ENCODE data around the gene ACACB.
A peak's percentile ranks its signal among the peaks of the same experiment; 100 is the strongest.
"Not testable (repeated sequence)": the region's sequence is repeated elsewhere in the genome, so short reads cannot be mapped to it uniquely, and the experiment has no call there.

Gene ACACB

GRCh38 chr12:109144224-109144623 lies 27.8 kb downstream of the ACACB start:
- no peak for DNase-seq

DNA sequence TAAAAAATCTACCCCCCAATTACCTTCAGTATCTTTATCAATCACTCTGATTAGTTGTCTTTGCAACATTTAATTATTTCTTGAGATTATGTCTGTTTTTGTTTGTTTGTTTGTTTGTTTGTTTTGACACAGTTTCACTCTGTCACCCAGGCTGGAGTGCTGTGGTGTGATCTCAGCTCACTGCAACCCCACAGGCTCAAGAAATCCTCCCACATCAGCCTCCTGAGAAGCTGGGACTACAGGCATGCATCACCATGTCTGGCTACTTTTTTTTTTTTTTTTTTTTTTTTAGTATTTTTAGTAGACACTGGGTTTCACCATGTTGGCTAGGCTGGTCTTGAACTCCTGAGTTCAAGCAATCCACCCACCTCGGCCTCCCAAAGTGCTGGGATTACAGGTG lies 30.7 kb downstream of the ACACB start:
- DNase-seq = not testable (repeated sequence)

DNA sequence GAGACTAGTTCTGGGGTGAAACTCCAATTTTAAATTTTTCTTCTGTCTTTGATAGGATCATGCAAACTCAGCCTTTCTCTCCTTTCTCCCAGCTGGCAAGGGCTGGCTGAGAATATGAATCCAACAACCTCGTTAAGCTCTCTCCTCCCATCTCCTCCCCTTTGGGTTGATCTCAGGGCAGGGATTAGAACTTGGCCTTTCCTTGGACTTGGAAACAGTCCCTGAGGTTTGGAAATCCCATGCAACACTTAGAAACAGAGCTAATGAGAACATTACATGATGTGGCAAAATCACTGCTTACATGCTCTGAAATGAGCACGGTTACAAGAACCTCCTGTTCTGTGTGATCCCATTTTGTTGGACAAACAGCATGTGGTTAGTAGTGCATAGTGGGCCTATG lies 31.6 kb downstream of the ACACB start:
- DNase-seq = no peak

DNA sequence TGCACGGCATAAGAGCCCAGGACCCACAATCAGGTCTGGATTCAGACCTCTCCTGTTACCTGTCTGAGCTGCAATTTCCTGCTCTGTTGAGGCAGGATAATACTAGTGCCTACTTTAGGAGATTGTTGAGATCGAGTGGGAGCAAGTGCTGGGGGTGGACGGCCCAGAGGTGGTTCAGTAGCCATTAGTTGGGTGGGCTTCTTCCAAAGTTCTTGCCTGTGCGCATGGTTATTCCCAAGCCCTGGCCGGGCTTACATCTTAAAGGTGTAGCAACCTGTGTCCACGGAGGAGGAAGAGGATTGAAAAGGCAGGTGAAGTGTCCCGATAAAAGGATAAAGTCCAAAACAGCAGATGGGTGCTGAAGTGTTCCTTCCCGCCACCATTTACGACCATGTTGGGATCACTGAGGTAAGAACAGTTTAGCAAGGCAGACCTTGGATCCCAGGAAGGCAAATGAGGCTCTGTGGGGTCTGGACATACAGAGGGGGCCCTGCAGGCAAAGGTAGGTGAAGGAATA lies 33.8 kb downstream of the ACACB start:
- DNase-seq = no peak

GRCh38 chr12:109151457-109151856 lies 35.1 kb downstream of the ACACB start:
- no peak for DNase-seq

DNA sequence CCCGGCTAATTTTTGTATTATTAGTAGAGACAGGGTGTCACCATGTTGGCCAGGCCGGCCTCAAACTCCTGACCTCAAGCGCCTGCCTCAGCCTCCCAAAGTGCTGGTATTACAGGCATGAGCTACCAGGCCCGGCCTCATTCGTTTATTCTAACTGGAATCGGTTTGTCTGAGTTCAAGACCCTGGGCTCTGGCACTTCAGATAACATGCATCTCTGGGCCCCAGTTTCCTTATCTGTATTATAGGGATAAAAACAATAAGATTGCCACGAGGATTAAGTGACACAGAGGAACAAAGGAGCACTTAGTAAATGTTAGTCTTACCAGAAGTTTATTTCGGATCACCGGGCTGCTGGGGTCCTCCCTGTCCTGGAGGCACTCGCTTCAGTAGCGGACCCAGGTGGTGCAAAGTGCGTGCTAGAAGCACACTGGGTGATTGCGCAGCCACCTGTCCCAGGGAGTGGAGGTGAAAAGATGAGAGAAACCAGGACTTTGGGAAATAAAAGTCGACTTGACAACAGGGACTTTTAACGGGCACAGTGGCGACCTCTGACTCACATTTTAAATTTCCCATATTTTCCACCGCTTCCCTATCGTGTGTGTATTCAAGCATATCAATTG lies 37.5 kb downstream of the ACACB start:
- peak; percentile 56 for DNase-seq

DNA sequence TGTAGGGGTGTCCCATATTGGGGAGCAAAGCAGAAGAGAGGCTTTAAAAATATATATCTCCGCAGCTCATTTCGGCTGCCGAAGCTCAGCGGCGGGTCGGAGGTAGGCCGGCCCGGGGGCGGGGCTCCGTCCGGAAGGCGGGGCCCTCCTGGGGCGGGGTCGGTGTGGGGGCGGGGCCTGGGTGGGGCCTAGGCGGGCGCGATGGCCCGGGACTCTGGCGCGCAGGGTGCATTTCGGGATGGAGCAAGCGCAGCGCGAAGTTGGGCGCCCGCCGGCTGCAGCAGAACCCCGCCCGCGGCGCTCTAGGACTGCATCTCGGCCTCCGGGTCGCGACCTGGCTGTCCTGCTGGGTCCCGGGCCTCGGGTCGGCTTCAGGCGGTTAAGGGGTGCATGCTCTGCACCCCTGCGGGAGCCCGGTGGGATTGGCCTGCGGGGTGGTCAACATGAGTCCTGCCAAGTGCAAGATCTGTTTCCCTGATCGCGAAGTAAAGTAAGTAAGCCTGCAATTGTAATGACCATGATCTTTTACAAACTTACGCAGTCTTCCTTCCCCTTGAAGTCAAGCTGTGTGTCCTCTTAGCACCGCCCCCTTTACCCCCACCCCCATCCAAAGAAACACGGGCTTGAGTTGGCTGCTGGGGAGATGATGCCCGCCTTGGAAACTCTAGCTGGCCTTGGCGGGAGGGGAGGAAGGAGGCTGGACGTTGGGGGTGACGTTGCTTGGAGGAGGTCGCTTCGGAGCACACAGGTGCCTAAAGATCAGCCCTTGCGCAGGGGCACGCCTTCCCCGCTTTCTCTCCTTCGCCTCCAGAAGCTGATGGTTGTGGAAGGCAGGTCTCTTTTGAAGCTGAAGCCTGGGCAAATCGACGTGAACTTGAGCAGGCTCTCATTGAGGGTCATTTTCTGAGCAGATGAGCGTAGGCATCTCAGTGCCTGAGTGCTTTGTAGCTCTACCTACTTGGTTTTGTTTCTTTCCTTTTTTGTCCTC lies 38.4 kb downstream of the ACACB start:
- peak; percentile 97 for DNase-seq

GRCh38 chr12:109156036-109156435 lies 39.6 kb downstream of the ACACB start:
- peak; percentile 45 for DNase-seq

- DNase-seq = no peak
These were observed 40.2 kb downstream of the ACACB start for GRCh38 chr12:109156586-109156985.

GRCh38 chr12:109157986-109158385 lies 41.6 kb downstream of the ACACB start:
- no peak for DNase-seq

- DNase-seq = no peak
These were observed 44.0 kb downstream of the ACACB start for GRCh38 chr12:109160433-109160832.

GRCh38 chr12:109160873-109161272 lies 44.5 kb downstream of the ACACB start:
- DNase-seq = no peak

GRCh38 chr12:109162551-109162950 lies 46.2 kb downstream of the ACACB start:
- DNase-seq = no peak

GRCh38 chr12:109163167-109163566 lies 46.8 kb downstream of the ACACB start:
- DNase-seq = no peak

- no peak for DNase-seq
These were observed 49.2 kb downstream of the ACACB start for GRCh38 chr12:109165599-109165998.

GRCh38 chr12:109166371-109166770 lies 50.0 kb downstream of the ACACB start:
- no peak for DNase-seq

DNA sequence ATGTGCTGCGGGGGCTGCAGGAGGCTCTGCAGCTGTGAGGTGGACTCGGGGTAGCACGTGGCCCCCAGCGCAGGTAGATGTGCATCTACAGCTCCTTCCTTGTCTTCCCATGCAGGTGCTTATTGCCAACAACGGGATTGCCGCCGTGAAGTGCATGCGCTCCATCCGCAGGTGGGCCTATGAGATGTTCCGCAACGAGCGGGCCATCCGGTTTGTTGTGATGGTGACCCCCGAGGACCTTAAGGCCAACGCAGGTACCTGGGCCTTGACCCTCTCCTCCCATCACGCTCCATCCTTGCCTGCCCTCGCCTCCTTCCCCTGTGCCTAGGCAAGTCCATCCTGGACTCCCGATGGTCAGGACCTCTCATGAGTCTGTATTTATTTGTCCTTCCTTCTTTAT lies 51.4 kb downstream of the ACACB start:
- DNase-seq = no peak

- DNase-seq = no peak
These were observed 52.9 kb downstream of the ACACB start for GRCh38 chr12:109169262-109169661.

- no peak for DNase-seq
These were observed 53.3 kb downstream of the ACACB start for GRCh38 chr12:109169686-109170085.

GRCh38 chr12:109170324-109170723 lies 53.9 kb downstream of the ACACB start:
- DNase-seq = no peak

GRCh38 chr12:109172787-109173186 lies 56.4 kb downstream of the ACACB start:
- DNase-seq = not testable (repeated sequence)

GRCh38 chr12:109173443-109174240 lies 57.3 kb downstream of the ACACB start:
- no peak for DNase-seq

DNA sequence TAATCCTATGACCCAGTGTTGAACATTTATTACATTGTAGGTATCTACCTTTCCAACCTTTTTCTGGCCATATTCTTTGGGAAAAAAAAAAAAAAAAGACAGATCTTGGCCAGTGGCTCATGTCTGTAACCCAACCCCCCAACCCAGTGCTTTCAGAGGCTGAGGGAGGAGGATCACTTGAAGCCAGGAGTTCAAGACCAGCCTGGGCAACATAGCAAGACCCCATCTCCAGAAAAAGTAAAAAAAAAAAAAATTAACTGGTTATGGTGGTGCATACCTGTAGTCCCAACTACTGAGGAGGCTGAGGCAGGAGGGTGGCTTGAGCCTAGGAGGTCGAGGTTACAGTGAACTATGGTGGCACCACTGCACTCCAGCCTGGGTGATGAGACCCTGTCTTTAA lies 58.1 kb downstream of the ACACB start:
- no peak for DNase-seq
